NCI-H345 treated with DMSO at 0.1 percent for 48 hours (cell line): ENCODE data around the gene NEB.
A peak's percentile ranks its signal among the peaks of the same experiment; 100 is the strongest.
"Not testable (repeated sequence)": the region's sequence is repeated elsewhere in the genome, so short reads cannot be mapped to it uniquely, and the experiment has no call there.

Experiments
- DNase-seq: peaks from one replicate; lab custom pipeline; 2025; ENCODE audit not compliant: unreplicated experiment; lab: John Stamatoyannopoulos, UW

NEB gene

DNA sequence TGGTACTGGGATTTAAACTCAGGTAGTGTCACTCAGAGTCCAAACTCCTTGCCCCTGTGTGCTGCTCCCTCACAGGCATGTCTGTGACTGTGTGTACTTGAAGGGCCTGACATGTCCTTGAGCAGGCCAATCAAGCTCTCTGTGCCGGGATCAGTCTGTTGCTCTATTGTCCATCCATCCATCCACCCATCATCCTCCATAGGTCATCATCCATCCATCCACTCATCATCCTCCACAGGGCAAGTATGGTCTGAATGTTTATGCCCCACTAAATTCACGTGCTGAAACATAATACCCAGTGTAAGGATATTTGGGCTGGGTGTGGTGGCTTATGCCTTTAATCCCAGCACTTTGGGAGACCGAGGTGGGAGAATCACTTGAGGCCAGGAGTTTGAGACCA, 24.5 kb upstream of the NEB start:
- no peak for DNase-seq

DNA sequence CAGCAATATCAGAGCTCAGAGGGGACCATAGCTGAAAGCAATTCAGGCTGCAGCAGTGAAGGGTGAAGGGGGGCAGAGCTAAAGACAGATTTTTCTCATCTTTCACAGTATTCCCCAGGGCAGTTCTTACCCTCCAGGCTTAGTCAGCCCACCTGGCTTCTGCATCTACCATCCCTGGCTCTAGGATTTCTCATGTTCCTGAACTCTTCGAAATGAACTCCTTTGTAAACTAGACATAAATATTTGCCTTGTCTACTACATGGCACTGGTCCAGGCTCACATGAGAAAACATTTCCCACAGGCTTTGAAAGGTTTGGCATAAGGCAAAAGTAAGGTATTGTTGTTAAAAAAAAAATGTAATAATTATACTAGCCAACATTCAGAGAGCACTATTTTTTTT, 23.6 kb upstream of the NEB start:
- peak; percentile 52 for DNase-seq

DNA sequence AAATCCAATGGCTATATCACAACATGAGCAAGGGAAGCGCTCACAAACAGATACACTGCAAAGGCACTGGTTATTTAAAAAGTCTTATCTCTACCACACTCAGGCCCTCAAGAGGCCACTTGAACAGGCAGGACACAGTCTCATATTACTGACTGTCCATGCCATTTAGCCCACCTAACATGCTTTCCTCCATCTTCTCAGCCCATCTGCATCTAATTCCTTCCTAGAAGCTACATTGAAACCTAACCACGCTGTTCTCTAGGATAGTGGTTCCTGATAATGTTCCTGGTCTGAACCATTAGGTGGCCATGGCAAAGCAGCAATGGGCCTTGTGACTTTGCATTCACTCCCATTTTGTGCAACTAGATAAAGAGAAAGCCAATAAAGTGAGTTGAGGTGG, 22.5 kb upstream of the NEB start:
- no peak for DNase-seq

DNA sequence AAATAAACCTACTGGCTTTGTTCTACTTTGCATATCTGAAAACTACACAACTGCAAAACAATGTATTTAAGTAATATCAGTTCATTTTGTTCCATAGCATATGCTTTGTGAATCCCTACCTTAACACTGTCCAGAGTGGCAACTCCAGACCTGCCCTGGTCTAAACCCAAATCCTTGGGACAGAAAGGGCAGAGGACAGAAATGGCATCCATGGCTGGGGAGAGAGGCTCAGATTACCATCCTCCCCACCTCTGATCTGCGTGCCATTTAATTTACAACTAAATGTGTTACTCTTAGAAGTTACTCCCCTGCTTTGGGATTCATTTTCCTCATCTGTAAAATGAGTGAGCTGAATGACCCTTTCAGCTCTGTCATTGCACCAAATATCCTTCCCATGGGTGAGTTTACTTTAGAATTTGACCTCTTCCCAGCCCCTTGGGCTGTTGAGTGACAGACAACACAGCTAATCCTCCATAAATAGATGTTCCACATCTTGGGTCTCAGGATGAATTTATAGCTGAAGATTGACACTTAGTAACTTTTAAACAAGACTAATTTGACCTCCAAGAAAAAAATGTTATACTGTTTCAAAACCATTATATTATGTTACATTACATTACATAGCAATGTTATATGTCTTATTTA, 20.1 kb upstream of the NEB start:
- DNase-seq, result no peak

DNA sequence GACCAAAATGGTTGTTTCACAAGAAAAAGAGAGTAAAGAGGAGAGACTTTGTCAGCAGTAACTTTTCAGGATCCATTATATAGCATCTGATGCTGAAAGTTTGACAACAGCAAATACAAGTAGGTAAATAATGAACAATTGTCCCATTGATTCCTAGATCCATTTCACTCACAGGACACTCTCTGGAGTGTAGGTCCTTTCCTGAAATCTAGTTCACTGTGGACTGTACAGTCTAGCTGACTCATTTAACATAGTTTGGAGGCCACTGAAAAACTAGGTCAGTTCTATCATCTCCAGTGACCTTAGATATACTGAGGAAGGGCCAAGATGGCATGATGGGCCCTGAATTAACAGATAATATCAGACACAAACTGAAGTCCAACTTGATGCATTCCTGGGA, 19.3 kb upstream of the NEB start:
- no peak for DNase-seq

DNA sequence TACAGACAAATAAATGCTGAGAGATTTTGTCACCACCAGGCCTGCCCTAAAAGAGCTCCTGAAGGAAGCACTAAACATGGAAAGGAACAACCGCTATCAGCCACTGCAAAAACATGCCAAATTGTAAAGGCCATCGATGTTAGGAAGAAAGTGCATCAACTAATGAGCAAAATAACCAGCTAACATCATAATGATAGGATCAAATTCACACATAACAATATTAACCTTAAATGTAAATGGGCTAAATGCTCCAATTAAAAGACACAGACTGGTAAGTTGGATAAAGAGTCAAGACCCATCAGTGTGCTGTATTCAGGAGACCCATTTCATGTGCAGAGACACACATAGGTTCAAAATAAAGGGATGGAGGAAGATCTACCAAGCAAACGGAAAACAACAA, 11.0 kb upstream of the NEB start:
- not testable (repeated sequence) for DNase-seq

DNA sequence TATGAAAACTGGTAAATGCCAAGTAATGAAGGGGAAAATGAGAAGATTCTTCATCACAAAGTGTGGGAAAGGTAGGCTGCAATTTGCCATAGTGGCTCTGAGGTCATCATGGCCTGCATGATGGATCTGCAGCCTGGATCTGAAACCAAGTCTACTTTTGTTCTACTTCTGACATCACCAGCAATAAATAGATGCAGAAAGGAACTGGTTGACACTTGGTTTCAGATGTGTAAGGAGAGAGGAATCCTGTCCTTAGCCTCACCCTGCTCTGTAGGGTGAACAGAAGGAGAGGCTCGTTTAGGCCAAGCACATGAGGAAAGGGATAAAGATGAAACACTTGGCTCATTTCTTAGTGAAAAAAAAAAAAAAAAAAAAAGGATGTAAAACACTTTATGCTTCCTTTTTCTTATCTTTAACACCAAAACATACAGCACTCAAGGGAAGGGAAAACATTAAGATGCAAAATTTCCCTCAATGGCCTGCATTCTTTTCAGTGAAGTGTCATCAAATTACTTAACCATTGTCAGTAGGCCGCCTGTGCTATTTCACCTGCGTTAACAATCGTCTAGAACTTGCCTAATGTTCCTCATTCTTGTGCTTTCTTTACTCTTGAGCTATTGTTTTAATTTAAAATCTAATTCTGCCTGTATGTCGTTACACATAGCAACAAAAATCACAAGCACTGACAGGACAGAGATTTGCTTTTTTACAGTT, 3.9 kb downstream of the NEB start:
- no peak for DNase-seq

DNA sequence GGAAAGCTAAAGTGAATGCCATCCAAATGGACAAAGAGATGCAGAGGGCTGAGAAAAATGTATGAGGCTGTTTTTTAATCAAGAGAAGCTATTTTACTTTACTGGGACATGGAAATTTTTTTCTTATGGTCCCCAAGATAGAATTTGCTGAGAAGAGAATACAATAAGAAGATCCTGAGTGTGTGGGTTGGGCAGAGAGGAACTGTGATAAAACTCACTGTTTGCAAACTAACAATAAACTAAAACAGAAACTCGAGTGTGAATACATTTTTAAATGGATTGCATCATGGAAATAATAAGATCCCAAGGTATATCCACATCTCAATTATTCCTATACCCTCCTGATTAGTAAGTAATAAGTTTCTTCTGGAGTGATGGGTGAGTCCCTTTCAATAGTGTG, 4.4 kb downstream of the NEB start:
- DNase-seq, result no peak

DNA sequence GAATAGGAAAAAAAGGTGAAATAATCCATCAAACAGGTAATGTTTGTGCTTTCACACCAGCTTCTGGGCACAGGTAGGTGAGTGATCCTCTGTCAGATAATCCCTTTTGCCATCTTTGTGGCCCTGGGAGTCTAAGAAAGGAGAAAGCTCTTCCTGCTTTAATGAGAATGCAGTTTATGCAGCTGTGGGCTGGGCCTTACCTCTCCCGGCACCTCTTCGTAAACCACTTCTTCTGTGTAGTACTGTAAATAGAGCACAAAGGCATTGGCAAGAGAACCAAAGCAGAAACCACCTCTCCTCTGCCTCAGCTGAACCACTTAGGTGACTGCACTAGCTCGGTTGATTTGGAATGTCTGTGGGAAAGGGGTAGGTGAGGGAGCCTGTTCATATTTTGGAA, 4.9 kb downstream of the NEB start:
- no peak for DNase-seq

DNA sequence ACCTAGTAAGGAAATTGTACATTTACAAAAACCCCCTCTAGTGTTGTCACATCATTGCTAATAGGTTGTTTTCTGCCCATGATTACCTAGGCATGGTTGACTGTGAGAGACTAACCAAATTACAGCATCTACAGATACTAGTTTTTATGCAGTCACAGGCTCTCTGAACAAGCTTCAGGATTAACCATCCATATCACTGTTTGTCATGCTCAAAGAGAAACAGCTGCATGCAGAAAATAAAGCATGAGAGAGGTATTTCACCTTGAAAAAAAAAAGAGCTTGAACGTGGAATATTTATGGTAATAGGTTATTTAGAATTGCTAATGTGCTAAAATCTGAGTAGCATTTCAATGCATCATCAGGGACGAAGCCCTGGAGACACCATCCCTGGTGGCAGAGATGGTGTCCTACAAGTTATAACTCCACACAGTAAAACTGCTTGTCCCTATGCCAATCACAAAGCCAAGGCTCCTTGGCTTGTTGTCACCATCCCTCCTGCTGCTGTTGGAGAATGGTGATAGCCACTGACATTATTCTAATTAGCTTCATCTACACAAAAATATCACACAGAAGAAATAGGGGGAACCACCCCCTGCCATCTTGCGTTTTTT, 5.4 kb downstream of the NEB start:
- DNase-seq, result no peak

DNA sequence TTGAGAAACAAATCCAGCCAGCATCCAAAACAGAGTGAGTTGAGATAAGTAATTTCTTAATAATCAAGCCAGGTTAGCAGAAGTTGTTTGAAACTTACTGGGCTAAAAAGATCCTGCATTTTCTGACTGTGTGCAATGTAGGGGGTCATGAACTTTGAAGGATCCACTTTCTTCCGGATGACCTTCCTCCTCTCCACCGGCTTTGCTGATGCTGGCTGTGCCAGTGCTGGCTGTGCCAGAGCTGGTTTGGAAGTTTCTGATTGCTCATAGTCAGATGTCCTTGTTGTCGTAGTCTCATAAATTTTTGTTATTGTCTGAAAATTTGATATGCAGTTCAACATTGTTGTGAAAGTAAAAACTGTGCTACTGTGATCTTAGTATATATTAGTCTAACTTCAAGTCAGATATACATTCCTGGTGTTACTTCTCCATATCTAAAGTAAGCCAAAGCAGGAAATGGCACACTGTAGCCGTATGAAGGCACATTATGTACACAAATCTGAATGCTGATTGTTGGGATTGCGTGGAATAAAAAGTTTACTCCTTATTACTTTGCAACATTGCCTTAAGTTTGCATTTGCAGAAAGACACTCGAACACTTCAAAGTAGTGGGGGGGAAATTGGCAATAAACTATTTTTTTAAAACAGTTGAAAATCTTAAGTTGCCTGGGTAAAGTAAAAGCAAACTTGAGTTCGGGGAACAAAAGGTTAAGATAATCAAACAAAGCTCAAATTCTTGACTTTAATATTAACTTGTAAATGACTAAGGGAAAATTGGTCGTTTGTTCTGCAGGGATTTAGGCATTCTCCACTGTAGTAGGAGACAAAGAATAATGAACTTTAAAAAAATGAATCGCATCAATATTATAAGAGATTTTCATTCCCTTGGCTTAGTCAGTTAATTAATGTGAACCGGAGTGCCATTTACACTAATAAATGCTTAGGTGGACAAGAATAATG, 6.4 kb downstream of the NEB start:
- no peak for DNase-seq

DNA sequence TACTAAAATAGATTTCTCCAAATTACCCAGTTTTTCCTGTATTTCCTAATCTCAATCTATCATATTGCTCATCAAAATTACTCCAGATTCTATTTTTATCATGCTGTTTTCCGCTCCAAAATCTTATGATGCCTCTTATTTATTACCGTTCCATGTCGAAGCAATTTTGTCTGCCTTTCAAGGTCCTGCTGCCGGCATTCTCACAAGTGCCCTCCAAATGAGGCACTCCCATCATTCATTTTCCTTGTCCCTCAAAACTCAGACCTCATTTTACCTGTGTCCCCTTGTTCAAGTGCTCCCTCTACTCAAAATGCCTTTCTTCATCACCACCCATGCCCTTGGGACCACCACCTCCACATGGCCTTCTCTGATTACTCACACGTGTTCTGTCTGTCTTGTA, 13.1 kb downstream of the NEB start:
- DNase-seq, result no peak

DNA sequence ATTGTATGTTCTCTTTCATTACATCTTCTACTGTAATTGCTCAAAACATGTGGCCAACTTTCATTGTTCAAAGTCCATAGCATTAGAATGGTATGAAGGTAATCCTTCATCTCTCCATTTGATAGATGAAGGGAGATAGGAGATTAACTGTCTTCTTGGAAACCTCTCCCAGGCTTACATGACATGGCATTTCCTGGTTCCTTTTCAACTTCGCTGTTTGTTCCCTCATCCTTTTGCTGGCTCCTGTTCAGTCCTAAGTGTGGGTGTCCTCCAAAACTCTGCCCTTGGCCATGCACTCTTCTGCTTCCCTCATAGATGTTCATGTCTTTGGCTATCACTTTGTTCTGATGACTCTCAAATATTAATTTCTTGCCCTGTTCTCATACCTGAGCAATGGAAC, 13.8 kb downstream of the NEB start:
- no peak for DNase-seq

DNA sequence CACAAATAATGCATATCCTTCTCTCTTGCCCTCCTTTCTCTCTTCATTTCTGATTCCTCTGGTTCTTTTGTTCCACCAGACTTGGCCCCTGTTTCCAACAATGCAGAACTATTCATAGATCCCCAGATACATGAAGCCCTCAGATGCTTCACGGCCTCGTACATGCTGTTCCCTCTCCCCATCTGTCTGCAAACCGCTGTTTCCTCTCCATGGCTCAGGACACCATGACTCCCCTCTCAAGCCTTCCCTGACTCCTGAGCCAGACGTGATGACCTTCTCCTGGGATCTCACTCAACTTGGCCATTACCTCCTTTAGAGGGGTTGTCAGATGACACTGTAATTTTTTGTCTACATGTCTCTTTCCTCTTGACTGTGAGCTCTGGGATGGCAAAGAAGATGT, 15.5 kb downstream of the NEB start:
- DNase-seq, result no peak

DNA sequence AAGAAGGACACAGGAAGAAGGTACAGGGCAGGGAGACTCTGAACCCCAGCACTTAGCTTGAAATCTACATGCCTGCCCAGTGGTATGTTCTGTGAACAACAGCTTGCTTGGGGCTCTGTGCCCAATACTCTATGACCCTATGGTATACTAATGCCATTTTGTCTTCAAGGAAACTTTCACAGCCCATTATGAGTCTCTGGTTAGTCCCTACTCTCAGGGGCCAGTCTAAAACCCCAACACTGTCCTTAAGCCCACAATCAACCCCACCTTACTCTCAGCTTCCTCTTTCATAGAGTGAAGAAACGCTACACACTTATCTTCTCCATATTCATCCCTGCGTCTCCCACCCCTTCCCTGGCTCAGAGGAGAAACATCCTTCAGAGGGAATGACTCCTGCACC, 16.0 kb downstream of the NEB start:
- no peak for DNase-seq

DNA sequence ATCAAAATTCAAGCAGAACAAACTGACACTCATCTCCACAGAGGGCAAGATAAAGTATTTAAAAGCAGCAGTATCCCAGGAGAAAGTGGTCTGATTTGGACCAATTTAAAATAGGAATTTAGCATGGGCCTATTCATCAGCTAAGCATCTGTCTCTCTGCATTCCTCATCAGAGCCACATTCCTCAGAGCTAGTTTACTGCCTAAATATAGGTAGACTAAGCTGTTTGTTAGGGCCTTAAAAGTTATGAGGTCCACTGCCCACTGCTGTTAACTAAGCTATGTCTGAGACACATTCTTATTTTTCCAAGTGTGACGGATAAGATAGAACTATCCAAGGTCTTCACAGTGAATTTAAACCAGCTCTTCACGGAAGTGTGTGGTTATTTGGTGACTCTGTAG, 17.6 kb downstream of the NEB start:
- DNase-seq, result no peak

DNA sequence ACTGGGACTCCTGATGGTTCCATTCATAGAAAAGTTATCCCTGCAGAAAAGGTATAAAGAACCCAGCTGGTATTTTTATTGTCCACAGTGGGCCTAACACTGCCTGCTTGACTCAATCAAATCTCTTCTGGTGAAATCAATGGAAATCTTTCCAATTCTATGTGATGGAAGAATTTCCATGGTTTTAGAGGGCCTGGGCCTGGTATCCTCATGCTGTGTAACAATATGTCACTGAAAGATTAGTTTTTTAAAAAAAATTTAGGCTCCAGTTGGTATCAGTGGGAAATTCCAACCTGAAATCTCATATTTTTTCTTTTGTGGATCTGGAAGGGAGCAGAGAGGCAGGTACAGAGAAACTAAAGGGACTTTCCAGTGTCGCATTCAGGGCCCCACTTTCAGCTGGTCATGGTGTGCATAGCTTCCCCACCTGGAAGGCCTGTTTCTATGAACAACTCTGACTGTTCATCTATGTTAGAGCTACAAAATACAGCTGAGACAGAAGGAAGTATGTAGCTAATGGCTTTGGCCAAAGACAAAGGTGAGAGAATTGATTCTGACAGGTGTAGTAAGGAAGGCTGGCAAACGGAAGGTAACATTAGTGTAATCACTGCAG, 20.9 kb downstream of the NEB start:
- no peak for DNase-seq

DNA sequence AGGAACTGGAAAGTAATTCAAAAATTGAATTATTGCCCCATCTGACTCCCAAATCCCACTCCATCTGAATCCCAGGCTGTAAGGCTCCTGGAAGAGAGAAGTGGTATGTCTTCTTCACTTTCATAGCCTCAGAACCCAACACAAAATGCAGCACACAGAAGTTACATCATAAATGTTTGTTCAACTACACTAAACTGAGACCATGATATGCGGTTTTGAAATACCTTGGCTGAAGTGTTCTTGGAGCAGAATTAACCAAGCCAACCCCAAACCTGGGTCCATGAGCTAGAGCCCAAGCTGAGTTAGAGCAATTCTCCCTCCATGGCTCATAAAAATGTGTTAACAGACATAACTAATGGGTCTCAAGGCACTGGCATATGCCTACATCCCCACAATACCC, 23.3 kb downstream of the NEB start:
- no peak for DNase-seq

DNA sequence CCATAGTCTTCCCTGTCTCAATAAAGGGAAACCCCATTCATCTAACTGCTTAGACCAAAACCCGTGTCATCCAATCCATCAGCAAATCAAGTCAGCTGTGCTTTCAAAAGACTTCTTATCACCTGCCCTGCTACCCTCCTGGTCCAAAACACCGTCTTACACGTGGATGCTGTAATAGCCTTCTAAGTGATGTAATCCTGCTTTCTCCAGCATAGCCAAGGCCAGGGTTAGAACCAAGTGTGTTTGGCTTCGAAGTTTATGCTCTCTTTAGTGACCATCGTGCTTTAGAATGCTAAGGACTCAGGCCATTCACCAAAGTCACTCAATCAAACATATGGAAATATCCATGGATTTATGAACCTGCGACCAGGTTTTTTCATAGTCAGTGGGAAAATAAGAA, 25.5 kb downstream of the NEB start:
- no peak for DNase-seq

DNA sequence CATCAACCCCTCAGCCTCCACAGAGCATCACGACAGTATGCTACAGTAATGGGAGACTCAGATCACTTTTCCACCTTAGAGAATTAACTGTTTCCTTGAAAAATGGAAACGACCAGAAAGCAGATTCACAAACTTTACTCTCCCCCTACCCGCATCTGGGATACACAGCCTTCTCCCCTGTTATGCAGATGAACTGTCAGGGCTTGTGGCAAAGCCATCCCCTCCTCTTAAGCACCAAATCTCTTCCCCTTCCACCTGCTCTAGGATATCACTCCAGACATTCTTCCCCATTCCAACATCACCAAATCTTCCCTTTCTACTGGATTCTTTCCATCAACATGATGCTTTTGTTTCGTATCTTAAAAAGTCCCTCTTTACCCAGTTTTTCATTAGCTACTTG, 26.4 kb downstream of the NEB start:
- no peak for DNase-seq

DNA sequence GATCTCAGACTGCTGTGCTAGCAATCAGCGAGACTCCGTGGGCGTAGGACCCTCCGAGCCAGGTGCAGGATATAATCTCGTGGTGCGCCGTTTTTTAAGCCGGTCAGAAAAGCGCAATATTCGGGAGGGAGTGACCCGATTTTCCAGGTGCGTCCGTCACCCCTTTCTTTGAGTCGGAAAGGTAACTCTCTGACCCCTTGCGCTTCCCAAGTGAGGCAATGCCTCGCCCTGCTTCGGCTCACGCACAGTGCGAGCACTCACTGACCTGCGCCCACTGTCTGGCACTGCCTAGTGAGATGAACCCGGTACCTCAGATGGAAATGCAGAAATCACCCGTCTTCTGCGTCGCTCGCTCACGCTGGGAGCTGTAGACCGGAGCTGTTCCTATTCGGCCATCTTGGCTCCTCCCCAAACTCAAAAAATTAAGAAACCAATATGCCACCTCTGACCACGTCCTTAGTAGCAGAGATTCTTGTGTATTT, 29.8 kb downstream of the NEB start:
- DNase-seq, result not testable (repeated sequence)
